HG03575 (cell line): Measurements from ENCODE around the gene MEOX1.
"Not testable (repeated sequence)": the region's sequence is repeated elsewhere in the genome, so short reads cannot be mapped to it uniquely, and the experiment has no call there.

ENCODE experiments used
- ATAC-seq: cut with Tn5 transposase; IDR thresholded peaks from one replicate; pipeline ENCODE4 v1.9.1; 2021; ENCODE audit not compliant: unreplicated experiment, insufficient number of reproducible peaks, low FRiP score; ENCODE audit errors: extremely low read depth

Gene MEOX1

DNA sequence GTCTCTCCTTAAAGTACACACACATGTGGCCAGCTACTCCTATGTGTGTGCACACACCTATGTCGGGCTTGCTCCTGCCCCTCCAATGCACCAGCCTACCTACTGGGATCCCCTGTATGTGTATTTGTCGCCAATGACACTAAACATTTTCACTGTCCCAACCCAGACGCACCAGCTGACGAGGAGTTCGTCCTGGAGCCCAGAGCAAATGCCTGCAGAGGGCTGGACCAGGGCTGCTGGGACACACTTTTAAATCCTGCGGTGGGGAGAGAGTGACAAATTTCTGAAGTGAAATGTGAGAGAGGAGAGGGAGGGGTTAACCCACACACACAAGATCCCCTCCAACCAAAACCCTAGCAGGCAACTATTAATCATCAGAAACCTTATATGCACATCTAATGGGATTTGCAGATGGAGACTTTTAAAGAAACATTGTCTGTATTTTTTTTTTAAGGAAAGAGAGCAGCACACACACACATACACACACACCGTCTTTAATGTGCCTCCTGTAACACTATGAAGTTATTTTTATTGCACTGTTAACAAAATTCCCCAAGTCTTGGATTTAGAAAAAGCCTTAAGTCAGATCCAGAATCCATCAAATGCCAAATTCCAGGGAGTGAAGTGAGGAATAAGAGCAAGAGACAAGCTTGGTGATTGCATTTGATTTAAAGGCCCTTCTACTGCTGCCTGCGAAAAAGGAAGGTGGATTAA is at the start of gene MEOX1:
TSS of gene MEOX1 (minus strand) at position 224 of the 714 bp plus-strand sequence. CDS start 388 bp downstream, outside the sequence.
- ATAC-seq, result no peak

DNA sequence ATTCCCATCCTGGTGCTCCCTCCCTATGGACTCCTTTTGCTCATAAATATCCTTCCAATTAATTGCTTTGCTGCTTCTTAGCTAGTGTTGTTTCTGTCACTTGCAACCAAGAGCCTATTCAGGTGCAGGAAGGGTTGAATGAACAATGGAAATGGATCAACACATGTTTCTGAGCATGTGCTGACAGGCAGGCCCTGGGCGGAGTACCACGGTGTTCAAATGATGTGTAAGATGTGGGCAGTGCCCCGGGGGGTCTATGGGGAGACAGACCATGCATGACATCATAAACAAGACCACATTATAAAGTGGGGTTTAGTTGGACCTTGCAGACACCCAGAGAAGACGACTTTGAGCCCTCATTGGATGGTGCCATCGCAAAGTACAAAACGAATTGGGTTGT is 48.4 kb upstream of the MEOX1 start:
- ATAC-seq, result no peak

DNA sequence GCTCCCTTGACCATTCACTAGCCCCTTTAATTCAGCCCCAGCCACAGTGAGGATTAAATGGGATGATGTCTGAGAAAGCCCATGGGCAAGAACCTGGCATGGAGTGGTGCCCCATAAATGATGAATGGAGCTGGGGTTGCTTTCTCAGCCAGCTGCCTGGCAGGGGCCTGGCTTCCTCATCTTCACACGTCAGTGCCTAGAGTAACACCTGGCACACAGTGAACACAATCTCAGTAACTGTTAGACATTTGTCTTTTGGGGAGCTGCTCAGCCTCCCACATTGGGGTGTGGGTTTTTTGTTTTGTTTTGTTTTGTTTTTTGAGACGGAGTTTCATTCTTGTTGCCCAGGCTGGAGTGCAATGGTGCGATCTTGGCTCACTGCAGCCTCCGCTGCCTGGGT is 47.5 kb upstream of the MEOX1 start:
- no peak for ATAC-seq

DNA sequence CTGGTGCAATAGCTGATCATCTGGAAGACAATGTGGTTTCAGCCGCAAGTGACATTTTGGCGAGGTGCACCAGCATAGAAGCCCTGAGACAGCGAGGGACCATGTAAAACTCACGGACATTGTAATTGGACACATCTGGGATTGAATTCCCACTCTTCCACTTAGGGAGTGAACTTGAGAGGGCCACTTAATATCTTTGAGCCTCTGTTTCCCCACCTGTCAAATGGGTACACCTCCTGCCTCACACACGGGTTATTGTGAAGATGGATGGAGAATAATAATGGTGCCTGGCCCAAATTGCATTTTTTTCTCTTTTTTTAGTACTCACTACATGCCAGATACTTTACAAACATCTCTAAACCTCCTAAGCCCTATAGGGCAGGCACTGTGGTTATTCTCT is 45.5 kb upstream of the MEOX1 start:
- ATAC-seq, result no peak

DNA sequence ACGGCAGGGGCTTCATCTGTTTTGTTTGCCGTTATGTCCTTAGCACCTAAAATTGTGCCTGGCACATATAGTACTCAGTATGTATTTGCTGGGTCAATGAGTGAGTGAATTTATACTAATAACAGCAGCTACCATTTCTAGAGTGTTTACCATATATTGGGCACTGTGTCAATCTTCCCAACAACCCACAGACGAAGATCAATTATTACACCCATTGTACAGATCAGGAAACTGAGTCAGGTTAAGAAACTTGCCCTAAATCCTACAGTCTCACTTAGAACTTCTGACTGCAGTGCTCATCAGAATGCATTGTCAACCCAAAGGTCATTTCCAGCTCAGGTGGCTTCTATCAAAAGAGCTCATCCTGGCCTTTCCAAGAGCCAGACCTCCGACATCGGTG is 44.5 kb upstream of the MEOX1 start:
- ATAC-seq, result no peak

DNA sequence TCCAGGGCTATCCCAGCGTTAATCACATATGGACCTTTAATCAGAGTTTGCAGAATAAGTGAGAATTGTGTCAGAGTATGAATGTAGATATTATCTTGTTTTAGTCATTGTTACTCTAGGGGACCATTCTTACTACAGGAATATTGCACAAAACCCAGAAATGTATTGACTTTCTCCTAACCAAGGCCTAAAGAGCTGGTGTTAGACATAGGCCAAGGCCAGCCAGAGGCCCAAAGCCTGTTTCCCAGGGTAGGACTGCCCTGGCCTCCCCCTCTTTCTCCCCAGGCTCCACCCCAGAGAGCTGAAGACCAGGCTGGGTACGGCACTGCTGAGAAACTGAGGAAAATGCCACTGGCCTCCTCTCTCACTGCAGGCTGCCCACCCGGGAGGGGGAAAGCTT is 41.9 kb upstream of the MEOX1 start:
- ATAC-seq, result no peak

DNA sequence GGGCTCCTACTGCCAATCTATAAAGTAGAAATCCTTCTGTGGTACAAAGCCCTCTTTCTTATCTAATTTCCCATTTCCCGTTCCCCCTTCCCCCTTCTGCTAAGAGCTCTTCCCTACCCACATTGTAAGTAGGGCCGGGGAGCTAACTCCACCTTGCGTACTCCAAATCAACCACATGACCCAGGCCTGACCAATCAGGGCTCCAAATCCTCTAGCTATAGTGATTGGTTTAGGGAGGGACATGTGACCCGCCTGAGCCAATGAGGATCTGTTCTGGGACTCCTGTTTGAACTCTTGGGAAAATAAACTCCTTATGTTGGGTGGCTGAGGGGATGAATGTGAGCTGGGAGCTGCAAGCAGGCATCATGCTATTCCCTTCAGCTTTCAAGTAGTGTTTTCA is 40.9 kb upstream of the MEOX1 start:
- ATAC-seq, result no peak

DNA sequence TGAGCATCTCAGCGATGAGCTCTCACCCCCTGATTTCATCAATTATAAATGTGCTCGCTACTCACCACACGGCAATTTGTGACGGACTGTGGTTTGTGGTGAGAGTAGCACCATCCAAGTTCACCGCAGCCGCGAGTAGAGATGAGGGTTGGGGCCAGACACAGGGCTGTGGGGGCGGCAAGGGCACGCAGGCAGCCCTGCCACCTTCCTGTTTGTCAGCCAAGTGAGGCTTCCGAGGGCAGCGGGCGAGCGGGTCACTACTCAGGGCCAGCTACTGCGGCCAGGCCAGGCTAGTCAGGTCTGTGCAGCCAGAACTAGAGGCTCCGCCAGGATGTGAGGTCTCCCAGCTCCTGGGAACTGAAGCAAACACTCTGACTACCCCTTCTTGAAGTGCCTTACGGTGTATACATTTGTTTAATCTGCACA is 39.6 kb upstream of the MEOX1 start:
- no peak for ATAC-seq

DNA sequence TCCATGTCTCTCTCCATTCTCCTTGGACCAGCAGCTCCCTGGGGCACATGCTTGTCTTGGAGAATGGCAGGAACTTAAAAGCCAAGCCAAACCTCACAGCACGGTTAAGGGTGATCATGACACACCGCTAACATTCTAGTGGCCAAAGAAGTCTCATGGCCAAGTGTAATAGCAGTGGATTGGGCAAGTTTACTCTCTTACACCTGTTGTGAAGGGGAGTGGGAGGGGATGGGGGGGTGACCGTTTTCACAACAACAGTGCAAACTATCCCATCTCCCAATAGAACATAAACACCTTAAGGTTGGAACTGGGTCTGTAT is 37.7 kb upstream of the MEOX1 start:
- no peak for ATAC-seq

DNA sequence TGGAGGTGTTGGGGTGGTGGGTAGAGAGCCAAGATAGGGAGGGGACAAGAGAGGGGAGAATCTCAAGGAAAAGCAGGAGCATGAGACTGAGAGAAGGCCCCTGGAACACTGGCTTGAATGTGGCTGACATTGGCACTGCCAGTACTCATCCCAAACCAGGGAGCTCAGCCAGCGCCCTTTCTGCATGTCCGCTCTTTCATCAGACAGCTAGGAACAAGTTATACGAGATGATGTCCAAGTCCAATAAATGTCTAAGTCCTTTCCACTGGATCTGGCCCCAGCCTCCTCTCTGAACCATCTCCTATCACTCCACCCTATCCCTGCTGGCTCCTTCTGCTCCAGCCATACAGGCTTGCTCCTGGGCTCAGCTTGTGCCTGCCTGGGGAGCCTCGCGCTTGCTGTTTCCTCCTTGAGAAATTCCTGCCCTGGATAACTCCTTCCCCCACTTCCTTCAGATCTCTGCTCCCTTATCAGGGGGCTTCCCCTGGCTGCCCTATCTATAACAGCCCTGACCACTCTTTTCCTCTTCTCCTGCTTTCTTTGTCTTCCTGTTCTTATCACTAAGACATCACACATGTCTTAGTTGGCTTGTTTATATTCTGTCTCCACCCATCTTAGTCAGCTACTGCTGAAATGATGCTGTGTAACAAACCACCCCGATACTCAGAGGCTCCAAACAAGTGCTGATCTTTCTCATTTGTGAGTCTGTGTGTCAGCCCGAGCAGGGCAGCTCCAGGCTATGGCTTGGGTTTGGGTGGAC is 37.1 kb upstream of the MEOX1 start:
- no peak for ATAC-seq

DNA sequence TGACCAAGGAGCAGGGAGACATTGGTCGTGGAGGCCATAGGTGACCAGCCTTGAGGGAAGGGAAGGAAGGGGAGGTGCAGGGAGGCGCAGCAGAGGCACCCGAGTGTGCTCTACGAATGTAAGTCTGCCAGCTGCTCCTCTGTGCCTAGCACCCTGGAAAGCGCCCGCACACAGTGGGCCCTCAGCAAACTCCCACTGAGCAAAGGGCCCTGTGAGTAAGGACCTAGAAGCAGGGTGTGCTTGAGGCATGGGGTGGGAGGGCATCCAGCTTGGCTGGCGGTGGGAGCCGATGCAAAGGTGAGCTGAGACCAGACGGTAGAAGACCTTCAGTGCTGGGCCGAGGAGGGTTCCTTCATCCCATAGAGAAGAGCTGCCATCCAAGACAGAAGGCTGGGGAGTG is 36.2 kb upstream of the MEOX1 start:
- ATAC-seq, result no peak

DNA sequence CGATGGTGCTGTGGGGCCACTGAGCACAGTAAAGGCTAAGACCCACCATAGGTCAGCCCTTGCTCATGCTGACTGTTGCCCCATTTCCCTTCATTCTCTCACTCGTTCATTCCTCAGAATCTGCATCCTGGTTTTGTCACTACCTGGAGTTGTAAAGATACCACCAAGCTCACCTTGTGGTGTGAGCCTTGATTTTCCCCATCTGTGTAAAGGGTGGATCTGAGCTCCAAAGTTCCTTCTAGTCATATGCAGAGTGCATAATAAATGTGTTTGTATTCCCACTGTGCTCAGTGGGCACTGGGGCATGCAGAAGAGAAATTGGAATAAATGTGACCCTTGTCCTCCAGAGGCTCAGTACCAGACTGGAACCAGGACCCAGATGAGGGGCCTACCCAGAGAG is 35.2 kb upstream of the MEOX1 start:
- no peak for ATAC-seq

DNA sequence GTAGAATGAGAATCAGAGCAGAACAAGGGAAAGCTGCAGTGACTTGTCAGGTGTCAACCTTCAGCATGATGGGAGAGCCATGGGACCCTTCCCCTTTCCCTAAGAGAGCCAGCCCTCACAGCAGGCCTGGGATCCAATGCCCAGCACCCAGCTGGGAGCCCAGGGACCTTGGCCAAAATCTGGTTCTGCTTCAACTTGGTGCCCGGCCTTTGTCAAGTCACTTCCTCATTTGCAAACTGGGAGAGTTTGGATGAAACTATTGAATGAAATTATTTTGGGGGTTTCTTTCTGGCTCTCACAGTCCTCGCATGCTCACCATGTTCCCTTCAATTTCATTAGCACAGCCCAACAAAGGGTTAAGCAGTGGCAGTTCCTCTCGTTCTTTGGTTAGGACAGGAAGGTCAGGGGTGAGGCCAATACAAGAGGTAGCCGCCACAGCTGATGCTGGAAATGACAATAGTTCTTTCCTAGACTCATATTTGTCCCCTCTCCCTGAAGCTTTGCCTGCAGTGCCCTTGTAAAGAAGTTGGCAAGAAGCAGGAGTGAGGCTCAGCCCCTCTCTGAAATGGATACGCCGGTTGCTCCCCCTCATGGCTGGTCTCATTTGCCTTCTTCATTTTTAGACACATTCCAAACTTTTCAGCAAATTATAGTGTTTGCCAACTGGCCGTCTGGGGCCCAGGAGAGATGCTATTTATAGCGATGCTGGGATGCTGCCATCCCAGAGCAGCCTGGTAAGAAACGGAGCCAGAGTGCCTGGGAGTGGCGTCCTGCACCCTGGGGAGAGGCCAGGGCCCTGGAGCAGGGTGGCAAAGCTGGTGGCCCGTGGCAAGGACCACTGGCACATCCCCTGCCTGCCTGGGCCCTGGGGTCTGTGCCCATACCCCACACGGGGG is 34.5 kb upstream of the MEOX1 start:
- ATAC-seq, result no peak

DNA sequence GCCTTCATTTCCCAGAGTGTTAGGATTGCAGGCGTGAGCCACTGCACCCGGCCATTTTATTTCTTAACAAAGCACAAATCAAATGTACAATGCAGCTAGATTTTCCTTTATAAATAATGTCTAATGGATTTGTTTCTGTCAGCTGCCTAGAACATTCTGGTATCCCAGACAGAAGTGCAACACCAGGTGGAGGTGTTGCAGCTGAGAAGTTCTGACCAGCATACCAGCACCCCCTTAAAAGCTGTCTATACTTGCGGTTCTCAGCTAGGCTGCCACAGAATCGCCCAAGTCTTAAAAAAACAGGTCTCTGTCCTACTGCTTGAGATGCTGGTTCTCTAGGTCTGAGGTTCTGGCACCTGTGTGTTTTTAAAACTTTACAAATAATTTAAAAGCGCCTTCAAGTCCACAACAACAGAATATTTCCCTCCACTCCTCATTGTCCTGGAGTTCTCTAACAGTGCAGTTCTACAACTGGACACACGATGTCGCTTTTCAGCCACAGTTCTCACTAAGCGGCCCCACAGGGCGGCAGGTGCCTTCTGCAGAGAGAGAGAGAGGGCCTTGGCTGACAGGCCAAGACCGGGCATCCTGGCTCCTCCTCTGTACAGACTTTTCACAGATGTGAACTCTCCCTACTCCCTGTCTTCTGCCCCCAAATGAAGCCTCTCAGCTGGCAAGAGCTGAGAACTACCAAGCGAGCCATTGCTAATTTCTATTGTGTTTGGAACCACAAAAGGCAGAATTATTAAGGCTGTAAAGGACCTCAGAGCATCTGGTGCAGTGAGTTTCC is 32.6 kb upstream of the MEOX1 start:
- no peak for ATAC-seq

DNA sequence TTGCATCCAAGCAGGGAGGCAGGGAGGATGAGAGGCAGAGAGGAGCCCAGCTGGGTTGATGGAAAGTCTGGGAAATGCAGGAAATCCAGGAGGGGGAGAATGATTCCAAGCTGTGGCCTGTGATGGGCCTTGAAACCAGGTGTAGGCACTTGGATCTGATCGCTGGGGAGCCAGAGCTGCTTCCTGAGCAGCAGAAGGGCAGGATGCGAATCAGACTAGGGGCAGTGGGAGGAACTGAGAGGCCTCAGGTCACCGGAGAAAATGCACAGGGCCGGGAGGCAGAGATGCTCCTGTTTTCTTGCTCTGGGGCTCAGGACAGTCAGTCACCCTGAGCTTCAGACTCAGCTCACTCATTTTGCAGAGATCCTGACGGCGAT is 29.6 kb upstream of the MEOX1 start:
- no peak for ATAC-seq

DNA sequence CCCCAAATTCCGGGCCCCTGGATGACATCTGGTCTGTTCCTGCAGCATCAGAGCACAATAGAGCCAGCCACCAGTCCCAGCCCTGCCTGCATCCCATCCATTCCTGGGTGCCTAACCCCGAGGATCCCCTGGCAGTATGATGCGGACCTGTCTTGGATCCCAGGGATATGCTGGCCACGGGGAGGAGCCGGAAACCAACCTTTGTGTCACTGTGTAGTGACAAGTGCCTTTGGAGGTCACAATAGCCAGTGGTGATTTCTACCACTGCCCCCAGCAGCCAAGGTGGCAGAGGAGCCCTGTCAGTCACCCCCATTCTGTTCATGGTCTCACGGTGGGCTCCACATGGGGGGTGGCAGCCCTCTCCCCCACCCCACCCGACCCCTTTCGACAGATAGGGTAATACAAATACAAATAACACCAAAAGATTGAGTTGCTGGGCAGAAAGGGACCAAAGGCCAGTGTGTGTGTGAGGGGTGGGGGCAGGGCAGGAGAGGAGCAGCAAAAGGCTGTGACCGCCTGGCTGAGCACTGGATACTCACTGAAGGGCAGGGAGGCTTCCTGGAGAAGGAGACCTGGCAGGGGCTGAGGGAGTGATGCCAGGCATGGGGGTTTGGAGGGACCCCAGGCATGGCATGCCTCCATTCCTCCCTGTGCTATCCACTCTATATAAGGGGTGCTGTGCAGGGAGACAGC is 29.0 kb upstream of the MEOX1 start:
- ATAC-seq, result no peak

DNA sequence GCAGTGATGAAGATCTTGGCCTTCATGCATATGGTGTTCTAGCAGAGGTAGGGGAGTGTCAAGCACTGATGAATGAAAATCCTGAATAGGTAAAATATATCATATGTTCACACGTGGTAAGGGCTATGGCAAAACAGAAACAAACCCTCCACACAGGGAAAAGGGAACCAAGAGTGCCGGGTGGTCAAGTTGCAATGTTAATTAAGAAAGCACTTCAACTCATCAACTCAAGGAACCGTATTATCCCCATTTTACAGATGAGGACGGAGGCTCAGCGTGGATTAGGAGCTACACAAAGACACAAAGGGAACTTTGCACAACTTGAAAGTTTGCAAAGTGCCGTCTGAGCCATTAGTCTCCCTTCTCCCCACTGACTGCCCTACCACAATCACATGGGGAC is 28.1 kb upstream of the MEOX1 start:
- ATAC-seq, result no peak

DNA sequence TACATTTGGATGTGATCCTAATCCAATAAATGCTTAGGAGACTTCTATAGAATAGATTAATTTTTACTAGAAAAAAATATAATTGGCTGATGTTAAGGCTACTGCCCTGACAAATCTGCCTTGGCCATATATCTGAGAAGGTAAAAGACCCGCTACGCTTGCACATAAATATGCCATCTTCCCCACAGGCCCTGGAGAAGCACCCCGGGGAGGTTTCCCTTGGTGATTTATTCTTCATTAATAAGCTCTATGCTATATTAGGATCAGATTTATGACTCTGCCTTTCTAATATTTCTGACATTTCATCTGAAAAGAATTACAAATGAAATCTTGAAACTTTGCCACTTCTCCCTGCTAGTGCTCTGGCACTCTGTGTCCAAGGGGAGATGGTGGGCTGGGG is 27.4 kb upstream of the MEOX1 start:
- ATAC-seq, result no peak

DNA sequence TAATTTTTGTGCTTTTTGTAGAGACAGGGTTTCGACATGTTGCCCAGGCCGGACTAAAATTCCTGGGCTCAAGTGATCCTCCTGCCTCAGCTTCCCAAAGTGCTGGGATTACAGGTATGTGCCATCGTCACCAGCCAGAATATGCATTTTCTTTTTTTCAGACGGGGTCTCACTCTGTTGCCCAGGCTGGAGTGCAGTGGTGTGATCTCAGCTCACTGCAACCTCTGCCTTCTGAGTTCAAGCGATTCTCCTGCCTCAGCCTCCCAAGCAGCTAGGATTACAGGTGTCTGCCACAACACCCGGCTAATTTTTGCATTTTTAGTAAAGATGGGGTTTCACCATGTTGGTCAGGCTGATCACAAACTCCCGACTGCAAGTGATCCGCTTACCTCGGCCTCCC is 25.2 kb upstream of the MEOX1 start:
- ATAC-seq, result not testable (repeated sequence)
